Renal cortical epithelial cell (primary cell): ENCODE results near the gene POPDC2. TPM values are rescaled to one million over a fixed set of nuclear protein-coding genes. Genes with fewer than 3 reads are reported as not detected.
"Not testable (repeated sequence)": the region's sequence is repeated elsewhere in the genome, so short reads cannot be mapped to it uniquely, and the experiment has no call there.

Experiments
- DNase-seq: peaks from one replicate; pipeline ENCODE4 v3.0.0-alpha.2; 2011; ENCODE audit warnings: low read depth
- total RNA-seq: library from RNA; depleted of rRNA; stranded (reverse); fragments of >200 nt; gene quantifications from 2 replicates; pipeline ENCODE4 v1.2.3, GENCODE V29; 2014

The POPDC2 gene
- total RNA-seq, 1 donor from 2014 or later = 0.40 TPM

DNA sequence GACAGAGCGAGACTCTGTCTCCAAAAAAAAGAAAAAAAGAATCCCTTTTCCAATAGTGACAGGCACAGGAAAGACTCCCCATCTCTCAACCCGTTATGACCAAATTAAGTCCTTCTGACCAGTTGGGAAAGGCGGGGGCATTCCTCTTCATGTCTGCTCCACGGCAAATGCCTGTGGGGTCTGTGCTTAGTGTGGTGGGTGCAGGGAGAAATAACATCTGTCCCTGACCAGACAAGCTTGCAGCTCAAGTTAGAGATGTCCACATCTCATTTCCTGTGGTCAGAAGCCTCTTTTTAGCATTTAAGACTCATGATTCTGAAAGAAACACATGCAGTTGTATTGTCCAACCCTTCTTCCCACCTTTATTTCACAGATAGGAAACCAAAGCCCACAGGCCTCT is 46.5 kb downstream of the POPDC2 start:
- DNase-seq = no peak

DNA sequence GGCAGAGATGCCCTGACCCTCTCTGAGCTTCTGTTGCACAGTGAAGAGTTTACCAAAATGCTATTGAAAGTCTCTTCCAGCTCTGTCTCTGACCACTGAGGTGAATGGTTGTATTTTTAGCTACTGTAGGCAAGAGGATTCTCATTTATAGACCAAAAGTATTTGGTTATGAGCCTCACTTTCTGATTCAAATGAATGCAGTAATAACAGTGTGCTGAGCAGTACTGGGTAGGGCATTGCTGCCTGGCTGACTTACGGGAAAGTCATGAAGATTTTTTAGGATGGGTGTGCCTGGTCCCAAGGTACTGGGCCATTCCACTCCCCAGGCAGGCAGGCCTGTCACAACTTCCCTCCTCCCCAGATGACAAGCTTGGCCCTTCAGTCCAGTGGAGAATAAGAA is 47.2 kb downstream of the POPDC2 start:
- no peak for DNase-seq

DNA sequence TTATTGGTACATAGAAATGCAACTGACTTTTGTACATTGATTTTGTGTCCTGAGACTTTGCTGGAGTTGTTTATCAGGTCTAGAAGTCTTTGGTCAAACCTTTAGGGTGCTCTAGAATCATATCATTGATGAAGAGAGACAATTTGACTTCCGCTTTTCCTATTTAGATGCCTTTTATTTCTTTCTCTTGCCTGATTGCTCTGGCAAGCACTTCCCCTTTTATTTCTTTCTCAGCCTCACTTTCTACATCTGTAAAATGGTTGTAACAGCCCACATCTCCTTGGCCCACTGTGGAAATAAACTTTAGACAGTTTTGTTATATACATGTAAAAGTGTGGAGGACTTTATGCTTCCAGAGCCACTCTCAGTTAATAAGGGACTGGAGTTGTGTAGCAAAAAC is 48.7 kb downstream of the POPDC2 start:
- no peak for DNase-seq

DNA sequence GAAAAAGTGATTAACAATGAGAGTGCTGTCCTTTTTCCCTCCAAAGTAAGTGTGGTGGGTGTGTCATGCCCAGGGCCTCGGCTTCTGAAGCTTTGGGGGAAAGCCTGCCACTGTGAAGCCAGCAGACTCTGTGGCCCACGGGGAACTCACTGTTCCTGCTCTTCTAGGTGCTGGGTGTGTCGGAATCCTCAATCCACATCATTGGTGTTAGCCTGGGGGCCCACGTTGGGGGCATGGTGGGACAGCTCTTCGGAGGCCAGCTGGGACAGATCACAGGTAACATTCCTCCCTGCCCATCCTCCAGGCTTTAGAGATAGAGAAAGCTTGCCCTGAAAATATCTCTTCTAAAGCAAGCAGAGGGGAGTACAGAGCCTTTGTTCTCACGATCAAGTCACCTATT is 51.1 kb downstream of the POPDC2 start:
- no peak for DNase-seq

DNA sequence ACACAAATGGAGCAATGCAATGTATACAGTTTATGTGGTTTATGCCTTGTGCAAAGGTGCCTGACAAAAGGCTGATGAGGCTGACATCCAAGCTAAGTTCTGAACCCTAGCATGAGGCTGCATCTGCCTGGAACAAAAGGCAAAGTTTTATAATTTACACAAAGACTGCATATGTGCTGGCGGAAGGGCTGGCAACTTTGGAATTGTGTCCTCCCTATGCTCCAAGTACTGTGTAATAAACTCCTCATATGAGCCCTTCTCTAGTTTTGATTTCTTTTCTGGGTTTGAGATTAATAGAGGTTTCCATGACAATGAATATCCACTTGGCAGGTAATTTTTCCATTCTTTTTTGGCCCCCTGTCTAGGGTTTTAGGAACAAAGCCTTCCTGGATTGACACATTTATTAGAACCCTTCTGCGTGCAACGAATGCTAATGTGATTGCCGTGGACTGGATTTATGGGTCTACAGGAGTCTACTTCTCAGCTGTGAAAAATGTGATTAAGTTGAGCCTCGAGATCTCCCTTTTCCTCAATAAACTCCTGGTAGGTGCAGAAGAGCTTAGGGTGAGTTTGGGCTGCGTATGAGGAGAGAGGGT is 51.9 kb downstream of the POPDC2 start:
- no peak for DNase-seq

DNA sequence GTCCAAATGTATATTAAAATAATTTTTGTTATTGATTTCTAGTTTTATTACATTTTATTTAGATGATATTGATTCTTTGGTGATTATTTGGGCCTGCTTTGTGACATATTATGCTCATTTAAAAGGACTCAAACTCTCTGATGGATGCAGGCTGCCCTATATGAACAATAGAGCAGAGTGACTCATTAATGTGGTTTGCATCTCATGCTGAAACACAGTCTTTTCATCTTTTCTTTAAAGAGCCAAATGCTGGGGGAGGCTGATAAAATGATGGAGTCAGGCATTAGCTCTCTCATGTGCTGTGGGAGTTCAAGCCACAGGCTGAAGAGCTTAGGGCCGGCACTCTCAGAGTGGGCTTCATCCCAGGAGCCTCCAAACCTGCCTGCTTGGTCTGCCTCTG is 55.5 kb downstream of the POPDC2 start:
- peak; percentile 51 for DNase-seq

DNA sequence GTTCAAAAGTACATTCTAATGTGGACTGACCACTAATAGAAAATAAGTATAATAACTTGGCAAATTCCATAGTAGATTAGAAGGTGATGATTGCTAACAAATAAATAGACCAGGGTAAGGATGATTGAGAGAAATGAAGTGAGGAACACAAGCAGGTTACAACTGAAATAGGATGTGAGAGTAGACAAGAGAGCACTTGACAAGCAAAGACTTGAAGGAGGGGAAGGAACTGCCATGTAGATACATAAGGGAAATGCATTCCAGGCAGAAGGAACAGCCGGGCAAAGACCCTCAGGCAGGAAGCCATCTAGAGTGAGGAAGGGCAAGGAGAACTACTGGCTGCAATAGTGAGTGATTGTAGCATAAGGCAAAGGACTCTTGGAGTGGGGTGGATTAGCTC is 57.7 kb downstream of the POPDC2 start:
- no peak for DNase-seq

DNA sequence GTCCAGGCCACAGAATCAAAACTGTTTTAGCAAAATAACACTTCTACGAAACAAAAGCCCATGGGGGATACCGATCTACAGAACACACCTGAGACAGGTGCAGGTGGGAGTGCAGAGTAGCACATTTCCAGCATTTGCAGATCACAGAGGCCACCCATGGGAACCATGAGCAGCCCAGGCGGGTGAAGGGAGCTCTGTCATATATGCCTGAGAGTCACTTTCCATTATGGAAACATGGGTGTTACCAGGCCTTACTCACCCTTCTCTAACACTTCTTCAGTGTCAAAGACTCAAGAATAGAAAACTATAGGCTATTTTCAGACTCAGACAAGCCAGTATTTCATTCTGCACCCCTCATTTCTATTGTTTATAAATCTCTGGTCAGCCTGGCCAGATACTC is 59.2 kb downstream of the POPDC2 start:
- DNase-seq = no peak

DNA sequence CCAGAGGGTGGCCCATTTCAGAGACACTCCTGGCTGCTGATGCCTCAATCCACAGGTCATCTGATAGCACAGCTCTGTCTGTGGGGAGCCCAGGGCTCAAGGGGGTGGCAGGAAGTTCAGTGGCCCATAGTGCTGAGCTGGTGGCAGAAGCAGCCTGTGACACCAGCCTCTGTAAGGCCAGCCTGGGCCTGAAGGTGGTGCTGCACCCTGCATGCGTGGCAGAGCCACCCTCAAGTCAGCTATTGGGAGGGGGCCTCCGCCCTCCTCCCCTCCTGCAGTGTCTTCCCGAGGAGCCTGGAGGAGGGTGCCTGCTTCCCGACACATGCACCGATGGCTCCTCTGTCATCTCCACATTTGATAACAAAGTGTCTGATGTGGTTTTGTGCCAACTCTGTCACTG is 59.7 kb downstream of the POPDC2 start:
- DNase-seq = no peak

DNA sequence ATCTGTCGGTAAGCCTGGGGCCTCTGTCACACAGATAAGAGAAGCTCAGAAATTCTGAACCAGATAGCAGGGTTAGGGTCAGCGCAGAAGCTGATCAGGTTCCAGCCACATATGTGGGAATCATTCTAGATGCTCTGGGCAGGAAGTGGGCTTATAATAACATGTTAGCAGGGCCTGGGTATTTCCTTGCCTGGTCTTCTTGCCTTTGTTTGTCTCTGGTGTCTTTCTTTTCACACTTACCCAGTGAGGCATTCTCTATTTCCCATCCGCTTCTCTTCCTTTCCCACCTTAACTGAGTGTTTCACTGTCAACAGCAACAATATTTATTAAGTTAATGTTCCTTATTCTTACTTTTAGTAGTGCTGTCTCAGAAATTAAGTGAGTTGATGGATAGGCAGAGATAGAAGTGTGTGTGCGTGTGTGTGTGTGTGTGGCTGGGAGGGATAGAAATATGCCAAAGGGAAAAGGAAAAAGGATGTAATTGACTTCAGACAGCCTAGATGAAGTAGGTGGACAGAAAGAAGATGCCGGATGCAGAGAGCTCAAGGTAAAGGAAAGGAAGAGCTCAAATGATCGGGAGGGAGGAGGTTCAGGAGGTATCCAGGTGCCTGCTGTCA is 60.7 kb downstream of the POPDC2 start:
- DNase-seq = no peak

DNA sequence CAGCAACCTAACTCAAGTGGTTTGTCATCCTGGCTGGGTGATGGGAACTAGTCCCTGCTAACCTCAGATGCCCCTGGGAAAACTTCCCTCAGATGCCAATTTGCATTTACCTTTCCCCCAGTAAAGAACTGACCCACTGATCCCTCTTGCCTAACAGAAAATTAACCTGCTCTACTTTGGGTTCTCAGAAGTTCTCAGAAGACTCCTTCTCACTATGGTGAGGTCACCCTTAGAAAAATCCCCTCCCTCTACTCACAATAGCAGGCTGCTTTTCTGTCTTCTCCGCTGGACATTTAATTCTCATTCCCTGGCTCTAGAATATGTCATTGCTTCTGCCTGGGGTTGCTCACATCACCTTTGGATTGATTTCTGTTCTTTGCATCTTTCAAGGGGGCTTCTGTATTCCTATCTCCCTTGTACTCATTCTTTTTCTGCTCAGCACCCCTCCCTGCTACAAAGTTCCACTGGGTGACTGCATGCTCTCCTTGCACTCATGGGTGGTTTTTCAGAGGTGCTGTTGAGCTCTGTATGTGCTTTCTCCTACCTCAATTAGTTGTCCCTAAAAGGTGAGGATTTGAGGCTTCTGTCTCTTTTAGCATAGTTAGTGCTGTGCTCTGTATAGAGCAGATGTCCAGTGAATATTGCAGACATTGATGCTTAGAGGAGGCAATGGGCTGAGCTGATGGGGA is 61.8 kb downstream of the POPDC2 start:
- DNase-seq = peak; percentile 69

DNA sequence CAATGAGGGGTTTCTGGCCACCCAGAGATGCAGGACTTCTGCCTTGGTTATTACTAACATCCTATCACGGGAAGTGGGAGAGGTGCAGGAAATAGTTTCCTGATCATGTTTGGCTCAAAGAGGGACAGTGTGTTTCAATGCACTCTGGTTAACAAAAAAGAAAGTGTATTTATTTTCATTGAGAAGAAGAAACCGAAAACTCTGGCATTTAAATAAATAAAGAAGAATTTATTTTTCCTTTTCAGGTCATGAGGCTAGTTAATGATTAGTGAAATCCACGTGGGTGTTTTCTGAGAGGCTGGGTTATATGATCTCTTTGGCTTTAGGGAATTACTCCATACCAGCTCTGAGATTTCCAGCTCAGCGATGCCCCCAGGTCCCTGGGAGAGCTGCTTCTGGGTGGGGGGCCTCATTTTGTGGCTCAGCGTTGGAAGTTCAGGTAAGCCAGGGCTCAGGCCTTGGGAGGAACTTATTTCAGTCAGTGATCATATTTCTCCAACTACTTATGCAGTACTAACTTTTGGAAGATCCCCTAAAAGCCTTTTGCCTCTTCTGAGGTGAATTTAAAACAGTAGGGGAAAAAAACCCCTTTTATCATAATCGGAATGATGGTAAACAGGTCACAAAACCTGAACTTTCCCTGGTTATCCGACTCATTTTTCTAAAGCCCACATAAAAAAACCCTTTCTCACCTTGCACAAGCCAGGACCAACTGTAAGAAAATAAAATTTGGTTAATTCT is 62.7 kb downstream of the POPDC2 start, which contains the start of gene PLA1A:
Gene PLA1A, plus strand, starts transcription at position 338 of the 741 bp plus-strand sequence. Its CDS starts 29 bp downstream, at position 367.
- DNase-seq = peak; percentile 88

DNA sequence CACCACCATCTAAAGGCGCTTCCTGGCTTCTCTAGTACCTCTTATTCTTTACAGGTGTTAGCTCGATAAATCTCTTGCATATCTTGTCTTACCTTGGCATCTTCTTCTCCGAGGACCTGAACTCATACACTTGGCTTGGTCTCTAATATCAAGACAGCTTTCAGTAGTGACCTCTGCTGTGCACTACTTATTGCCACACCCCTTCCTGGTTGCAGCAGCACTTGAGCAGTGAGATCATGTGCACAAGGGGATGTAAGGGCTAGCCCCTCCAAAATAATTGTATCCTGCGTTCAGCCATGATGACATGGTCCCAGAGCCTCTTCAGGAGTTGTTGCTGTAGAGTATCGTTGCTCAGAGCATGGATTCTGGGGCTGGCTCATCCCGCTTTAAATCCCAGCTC is 64.0 kb downstream of the POPDC2 start:
- DNase-seq = no peak

DNA sequence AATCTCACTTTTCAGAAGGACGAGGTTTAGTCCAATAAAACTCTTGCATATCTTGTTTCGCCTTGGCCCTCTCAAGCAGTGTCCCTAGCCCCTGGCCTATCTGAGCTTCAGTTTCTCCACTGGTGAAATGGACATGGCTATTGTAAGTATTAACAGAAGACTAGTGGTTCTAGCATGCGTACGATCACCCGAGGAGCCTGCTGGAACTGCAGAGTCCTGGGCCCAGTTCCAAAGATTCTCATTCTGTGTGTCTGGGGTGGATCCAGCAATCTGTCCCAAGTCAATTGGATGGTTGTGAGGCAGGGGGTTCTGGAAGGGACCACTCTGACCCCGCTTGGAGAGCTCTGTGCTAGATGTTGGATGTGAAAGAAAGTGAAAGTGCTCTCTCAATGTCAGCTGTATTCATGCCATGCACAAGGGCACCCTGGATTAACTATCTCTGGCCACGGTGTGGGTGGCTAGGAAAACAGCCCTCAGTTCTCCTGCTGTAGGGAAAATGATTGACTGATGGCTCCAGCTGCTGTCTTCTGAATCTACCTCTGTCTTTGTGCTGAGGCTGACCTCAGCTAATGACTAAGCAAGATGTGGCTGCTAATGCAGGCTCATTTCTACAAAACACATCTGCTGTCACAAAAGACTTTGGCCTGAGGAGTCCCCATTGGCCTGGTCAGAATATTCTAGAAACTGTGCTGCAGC is 64.6 kb downstream of the POPDC2 start:
- peak; percentile 63 for DNase-seq

DNA sequence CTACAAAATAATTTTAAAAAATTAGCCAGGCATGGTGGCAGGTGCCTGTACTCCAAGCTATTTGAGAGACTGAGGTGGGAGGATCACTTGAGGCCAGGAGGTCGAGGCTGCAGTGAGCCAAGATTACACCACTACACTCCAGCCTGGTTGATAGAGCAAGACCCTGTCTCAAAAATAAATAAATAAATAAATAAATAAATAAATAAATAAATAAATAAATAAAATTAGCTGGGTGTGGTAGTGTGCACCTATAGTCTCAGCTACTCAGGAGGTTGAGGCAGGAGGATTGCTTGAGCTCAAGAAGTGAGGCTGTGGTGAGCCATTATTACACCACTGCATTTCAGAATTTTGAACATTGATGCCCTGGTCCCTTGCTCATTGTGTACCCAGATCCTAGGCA is 65.5 kb downstream of the POPDC2 start:
- DNase-seq = not testable (repeated sequence)

DNA sequence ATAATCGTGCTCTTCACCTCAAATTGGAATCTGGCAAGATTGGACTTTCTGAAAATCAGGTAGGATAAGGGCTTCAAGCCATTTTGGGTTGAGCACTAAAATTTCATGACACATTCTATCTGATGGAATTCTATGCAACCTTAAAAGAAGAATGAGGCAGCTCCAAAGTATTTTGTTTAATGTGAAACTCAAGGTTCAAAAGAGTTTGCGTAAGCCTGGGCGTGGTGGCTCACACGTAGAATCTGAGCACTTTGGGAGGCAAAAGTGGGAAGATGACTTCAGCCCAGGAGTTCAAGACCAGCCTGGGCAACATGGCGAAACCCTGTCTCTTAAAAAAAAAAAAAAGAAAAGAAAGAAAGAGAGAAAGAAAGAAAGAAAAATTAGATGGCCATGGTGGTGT is 66.3 kb downstream of the POPDC2 start:
- DNase-seq = no peak

DNA sequence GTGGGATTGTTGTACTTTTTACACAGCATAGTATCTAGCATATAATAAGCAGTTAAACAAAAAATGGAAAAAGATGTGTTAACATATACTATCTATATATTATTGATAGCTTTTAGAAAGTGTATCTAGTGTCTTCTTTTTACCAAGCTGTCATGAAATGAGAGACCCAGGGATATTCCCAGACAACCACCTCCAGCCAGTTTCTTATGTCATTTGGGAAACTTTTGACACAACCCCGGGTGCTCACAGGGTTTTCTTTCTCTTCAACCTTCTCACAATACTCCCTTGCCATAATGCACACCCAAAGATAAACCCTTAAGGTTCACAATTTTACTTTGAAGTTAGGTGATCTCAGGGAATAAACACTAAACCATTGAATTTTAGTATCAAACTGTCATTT is 67.5 kb downstream of the POPDC2 start:
- no peak for DNase-seq

Other genes starting within 250 kb of the POPDC2 start
- 30.0 and 36.1 TPM in 2 replicates for gene TMEM39A, start 197.0 kb downstream of the POPDC2 start, total RNA-seq
- gene POGLUT1, start 191.6 kb downstream of the POPDC2 start, total RNA-seq = 14.8 and 25.2 TPM in 2 replicates
- 57.7 and 79.2 TPM in 2 replicates for gene TIMMDC1, start 162.0 kb downstream of the POPDC2 start, total RNA-seq
- gene CD80, start 101.0 kb downstream of the POPDC2 start, total RNA-seq = not detected in 2 replicates
- 6.6 and 7.8 TPM in 2 replicates for gene ADPRH, start 81.1 kb downstream of the POPDC2 start, total RNA-seq
- gene PLA1A, start 62.7 kb downstream of the POPDC2 start, total RNA-seq = 1.2 and 5.1 TPM in 2 replicates
- gene COX17, start 16.8 kb upstream of the POPDC2 start, total RNA-seq = 7.3 and 11.4 TPM in 2 replicates
- gene CFAP91, start 42.4 kb upstream of the POPDC2 start, total RNA-seq = 0.52 and 5.0 TPM in 2 replicates
- 0.20 TPM in 1 of 2 replicates, not detected in the other for gene NR1I2, start 121.5 kb upstream of the POPDC2 start, total RNA-seq